PFSK-1 (cell line): ENCODE data around the gene DNAJC17.

Experiments
- FOXP2 ChIP-seq: optimal IDR thresholded peaks from 2 replicates; pipeline ENCODE3; 2011; ENCODE audit warnings: borderline replicate concordance, control low read depth, inconsistent platforms; ENCODE audit not compliant: insufficient read depth; ENCODE audit errors: extremely low read length, extremely low read depth
- POLR2AphosphoS5 ChIP-seq: IDR thresholded peaks from 2 replicates; pipeline ENCODE4 v1.6.1; 2012; ENCODE audit warnings: low read depth, mild to moderate bottlenecking, control low read depth, low read length, moderate library complexity
- SIN3A ChIP-seq: IDR thresholded peaks from 2 replicates; pipeline ENCODE4 v1.6.1; 2012; ENCODE audit warnings: mild to moderate bottlenecking, low read length, moderate library complexity, borderline replicate concordance; ENCODE audit not compliant: insufficient read depth
- TAF1 ChIP-seq: IDR thresholded peaks from 2 replicates; pipeline ENCODE4 v1.6.1; 2012; ENCODE audit warnings: low read length, control low read depth, borderline replicate concordance; ENCODE audit not compliant: insufficient read depth
- TF ChIP-seq, protein P1 (sequence below), 2 experiments: IDR thresholded peaks; 2 replicates each; pipeline versions ENCODE4 v1.6.1 to v1.8.0; 2011 to 2012; ENCODE audit warnings: low read depth in 2 of 2, low read length in 2 of 2, control low read depth in 1 of 2, inconsistent platforms in 1 of 2, mild to moderate bottlenecking in 1 of 2, moderate library complexity in 1 of 2; ENCODE audit not compliant: insufficient read depth in 1 of 2

Gene DNAJC17

GRCh38 chr15:40836020-40836419 is 28.7 kb upstream of the DNAJC17 start:
- no peak for TF ChIP-seq FOXP2
- TF ChIP-seq, protein P1, sequence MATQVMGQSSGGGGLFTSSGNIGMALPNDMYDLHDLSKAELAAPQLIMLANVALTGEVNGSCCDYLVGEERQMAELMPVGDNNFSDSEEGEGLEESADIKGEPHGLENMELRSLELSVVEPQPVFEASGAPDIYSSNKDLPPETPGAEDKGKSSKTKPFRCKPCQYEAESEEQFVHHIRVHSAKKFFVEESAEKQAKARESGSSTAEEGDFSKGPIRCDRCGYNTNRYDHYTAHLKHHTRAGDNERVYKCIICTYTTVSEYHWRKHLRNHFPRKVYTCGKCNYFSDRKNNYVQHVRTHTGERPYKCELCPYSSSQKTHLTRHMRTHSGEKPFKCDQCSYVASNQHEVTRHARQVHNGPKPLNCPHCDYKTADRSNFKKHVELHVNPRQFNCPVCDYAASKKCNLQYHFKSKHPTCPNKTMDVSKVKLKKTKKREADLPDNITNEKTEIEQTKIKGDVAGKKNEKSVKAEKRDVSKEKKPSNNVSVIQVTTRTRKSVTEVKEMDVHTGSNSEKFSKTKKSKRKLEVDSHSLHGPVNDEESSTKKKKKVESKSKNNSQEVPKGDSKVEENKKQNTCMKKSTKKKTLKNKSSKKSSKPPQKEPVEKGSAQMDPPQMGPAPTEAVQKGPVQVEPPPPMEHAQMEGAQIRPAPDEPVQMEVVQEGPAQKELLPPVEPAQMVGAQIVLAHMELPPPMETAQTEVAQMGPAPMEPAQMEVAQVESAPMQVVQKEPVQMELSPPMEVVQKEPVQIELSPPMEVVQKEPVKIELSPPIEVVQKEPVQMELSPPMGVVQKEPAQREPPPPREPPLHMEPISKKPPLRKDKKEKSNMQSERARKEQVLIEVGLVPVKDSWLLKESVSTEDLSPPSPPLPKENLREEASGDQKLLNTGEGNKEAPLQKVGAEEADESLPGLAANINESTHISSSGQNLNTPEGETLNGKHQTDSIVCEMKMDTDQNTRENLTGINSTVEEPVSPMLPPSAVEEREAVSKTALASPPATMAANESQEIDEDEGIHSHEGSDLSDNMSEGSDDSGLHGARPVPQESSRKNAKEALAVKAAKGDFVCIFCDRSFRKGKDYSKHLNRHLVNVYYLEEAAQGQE (IDR thresholded peaks at IDR 0.05; ENCODE audit: insufficient read depth in 1 of 2, low read depth in 2 of 2, low read length in 2 of 2): no peak
- TF ChIP-seq POLR2AphosphoS5: no peak
- no peak for TF ChIP-seq SIN3A
- no peak for TF ChIP-seq TAF1

- TF ChIP-seq FOXP2: no peak
- TF ChIP-seq, protein P1 (IDR thresholded peaks at IDR 0.05; ENCODE audit: insufficient read depth in 1 of 2, low read depth in 2 of 2, low read length in 2 of 2): no peak
- no peak for TF ChIP-seq SIN3A
- no peak for TF ChIP-seq TAF1
- no peak for TF ChIP-seq POLR2AphosphoS5
Observed at GRCh38 chr15:40832903-40833302, 25.6 kb upstream of the DNAJC17 start.

GRCh38 chr15:40831861-40832260 is 24.6 kb upstream of the DNAJC17 start:
- TF ChIP-seq TAF1: no peak
- TF ChIP-seq, protein P1 (IDR thresholded peaks at IDR 0.05; ENCODE audit: insufficient read depth in 1 of 2, low read depth in 2 of 2, low read length in 2 of 2): no peak
- no peak for TF ChIP-seq POLR2AphosphoS5
- TF ChIP-seq FOXP2: no peak
- TF ChIP-seq SIN3A: no peak

DNA sequence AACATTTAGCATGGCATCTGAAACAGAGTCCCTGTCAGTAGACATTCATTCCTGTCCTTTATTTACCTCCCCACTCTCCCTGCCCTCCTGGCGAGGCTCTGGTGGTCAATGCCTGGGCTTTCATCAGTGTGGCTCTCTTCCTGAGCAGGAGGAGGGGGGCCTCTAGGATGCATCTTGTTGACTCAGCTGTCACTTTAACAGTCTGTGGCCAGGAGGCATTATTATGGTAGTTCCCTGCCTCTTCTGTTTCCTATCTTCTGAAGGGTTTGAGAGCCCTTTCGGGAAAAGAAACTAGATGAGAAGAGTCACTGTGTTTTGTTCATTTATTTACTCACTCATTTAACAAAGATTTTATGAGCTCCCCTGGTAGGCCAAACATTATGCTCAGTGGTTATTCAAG is 23.6 kb upstream of the DNAJC17 start:
- TF ChIP-seq POLR2AphosphoS5: no peak

GRCh38 chr15:40829115-40829514 is 21.8 kb upstream of the DNAJC17 start:
- TF ChIP-seq POLR2AphosphoS5 (no peak), SIN3A (no peak), TAF1 (no peak), FOXP2 (no peak)
- TF ChIP-seq, protein P1 (IDR thresholded peaks at IDR 0.05; ENCODE audit: insufficient read depth in 1 of 2, low read depth in 2 of 2, low read length in 2 of 2): no peak
